GM12875 (cell line): ENCODE data around the gene MED29.

ENCODE experiments used
- H3K4me3 ChIP-seq: one replicate; pipeline ENCODE4 v1.5.1; 2011; ENCODE audit warnings: low read depth, low read length, control low read depth
- TF ChIP-seq, protein P1 (sequence below): IDR thresholded peaks from 2 replicates; pipeline ENCODE4 v1.5.1; 2011; ENCODE audit warnings: low read depth, mild to moderate bottlenecking, control low read depth, inconsistent platforms, low read length, moderate library complexity, borderline replicate concordance; ENCODE audit not compliant: insufficient read depth

MED29 gene

DNA sequence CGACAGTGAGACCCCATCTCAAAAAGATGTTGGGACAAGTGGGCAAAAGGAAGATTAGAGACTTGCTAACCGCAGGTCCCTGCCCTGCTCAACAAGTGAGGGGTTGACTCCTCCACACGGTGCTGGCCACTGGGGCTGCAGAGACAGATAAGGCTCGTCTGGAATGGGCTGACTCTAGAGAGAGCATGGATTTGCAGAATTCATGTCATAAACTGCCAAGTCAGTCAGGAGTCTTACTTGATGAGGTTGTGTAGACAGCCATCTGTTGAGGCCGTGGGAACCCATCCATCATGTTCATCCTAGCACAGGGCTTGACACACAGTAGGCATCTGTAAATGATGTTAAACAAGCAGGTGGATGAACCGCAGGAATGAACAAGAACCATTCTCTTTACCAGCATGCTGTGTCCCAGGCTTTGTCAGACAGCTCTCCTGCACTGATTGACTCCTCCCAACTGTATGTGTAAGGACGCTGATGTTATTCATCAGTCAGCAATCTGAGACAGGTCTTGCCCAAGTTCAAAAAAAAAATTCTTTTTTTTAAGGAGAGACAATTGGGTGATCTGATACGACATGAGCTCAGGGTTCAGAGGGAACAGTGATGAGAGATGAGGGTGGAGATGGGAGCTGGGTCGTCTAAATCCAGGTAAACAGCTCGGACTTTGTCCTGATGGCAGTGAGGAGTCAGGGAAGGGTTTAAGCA, 9.1 kb upstream of the MED29 start:
- TF ChIP-seq, protein P1, sequence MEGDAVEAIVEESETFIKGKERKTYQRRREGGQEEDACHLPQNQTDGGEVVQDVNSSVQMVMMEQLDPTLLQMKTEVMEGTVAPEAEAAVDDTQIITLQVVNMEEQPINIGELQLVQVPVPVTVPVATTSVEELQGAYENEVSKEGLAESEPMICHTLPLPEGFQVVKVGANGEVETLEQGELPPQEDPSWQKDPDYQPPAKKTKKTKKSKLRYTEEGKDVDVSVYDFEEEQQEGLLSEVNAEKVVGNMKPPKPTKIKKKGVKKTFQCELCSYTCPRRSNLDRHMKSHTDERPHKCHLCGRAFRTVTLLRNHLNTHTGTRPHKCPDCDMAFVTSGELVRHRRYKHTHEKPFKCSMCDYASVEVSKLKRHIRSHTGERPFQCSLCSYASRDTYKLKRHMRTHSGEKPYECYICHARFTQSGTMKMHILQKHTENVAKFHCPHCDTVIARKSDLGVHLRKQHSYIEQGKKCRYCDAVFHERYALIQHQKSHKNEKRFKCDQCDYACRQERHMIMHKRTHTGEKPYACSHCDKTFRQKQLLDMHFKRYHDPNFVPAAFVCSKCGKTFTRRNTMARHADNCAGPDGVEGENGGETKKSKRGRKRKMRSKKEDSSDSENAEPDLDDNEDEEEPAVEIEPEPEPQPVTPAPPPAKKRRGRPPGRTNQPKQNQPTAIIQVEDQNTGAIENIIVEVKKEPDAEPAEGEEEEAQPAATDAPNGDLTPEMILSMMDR = no peak

DNA sequence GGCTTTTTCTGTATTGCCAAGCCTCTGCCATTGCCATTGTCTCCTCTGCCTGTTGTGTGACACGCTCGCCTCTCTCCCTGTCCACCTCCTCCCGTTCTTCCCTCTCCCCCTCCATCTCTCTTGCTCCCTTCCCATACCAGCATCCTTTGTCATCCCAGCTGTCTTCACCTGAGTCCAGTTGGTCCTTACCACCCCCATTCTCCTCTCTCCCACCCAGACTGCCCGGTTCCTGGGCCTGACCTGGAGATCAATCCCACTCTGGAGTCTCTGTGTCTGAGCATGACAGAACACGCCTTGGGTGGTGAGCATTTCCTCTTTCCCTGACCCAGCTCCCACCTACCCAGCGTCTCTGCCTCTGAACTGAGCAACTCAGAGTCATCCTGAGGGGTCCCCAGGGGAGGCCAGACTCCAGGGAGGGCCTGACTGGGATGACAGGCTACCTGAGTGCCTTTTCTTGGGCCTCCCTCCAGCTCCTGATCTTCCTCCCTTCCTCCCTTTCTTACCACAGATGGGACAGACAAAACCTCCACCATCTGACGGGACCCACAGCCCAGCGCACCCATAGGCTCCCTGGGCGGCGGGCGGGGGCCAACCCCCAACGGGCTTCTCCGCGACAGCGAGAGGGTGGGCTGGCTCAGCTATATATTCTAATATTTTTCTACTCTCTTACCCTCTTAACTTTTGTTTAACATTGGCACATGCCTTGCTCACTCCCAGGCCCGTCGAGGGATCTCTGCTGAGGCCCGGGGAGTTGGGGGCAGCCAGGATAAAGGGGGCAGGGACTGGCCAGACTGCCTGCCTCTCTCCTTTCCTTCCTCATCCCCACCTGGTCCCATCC, 8.0 kb upstream of the MED29 start:
- TF ChIP-seq, protein P1 = no peak
- no peak overlapping the region for H3K4me3 ChIP-seq

More for the DNA sequence above, 9.1 kb upstream of the MED29 start:
- H3K4me3 ChIP-seq = no peak overlapping the region

DNA sequence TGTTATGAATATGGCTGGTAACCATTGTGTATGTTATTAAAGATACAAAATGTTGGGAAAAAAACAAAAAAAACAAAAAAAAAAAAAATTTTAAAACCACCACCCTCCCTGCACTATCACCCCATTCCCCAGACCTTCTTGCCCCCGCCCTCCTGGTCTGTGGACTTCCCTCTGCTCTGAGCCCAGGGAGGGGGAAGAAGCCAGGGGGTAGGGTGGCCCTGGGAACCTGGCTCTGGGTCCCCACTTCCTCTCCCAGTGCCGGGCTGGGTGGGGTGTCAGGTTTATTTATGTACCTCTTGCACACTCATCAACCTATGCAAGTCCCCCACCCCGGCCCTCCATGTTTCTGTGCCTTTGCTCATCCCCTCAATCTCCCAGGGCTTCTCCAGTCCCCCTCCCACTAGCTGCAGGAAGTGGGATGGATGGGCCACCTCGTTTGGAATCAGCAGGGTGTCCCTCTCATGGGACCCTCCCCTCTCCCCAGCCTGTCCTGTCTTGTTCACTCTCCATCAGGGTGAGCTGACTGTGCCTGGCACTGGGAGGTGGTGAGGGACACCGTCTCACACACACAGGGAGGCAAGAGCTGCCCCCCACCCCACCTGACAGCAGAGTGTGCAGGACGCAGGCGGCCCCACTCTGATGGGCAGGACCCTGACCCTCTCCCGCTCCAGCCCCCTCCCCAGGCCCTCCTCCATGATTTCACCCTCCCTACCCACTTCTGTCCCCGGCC, 6.2 kb upstream of the MED29 start:
- TF ChIP-seq, protein P1 = no peak
- H3K4me3 ChIP-seq = no peak overlapping the region

DNA sequence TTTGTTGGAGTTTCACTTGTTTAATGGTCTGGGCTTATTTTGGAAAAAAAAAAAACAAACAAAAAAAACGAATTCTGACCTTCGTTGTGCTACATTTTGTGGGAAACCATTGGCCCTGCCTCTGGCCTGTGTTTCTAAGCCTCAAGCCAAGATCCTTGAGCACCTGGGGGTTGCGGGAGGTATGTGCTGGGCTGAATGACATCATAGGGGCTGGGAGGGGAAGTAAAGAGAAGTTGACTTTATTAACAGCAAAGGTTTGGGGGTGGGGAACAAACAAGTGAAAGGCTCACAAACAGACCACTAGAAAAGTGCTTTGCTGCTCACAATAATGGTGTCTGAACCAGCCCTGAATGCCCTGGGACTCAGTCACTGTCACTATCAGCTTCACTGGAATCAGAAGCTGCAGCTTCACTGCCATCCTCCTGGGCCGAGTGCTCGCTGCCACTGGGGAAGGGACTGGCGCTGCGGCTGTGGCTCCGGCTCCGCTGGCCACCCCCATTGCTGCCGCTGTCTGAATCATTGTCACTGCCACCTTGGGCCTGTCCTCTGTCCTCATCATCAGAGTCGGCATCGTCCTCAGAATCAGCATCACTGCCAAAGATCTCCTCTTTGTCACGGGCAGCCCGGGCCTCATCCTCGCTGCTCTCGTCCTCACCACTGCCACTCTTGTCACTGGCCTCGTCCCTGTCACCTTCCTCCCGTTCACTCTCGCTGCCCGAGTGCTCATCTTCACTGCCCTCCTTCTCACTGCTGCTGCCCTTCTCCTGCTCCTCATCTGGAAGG, 5.4 kb upstream of the MED29 start:
- TF ChIP-seq, protein P1 = no peak
- no peak overlapping the region for H3K4me3 ChIP-seq

DNA sequence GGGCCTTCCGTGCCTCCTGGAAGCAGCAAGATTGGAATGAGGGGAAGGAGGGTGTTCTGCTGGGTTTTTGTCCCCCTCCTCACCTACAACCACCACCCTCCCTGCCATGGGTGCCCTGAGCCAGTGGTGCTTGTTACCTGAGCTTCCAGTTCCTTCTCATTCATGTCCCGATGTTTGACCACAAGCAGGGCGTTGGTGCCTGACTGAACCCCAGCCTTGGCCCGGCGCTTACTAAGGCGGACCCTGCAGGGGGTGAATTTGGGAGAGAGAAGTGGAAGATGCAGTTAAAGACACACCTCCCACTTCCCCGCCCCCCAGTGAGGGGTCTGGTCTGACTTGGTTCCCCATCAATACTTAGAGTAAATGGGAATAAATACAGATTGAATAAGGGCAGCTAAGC, 4.6 kb upstream of the MED29 start:
- no peak overlapping the region for H3K4me3 ChIP-seq
- TF ChIP-seq, protein P1 = no peak

DNA sequence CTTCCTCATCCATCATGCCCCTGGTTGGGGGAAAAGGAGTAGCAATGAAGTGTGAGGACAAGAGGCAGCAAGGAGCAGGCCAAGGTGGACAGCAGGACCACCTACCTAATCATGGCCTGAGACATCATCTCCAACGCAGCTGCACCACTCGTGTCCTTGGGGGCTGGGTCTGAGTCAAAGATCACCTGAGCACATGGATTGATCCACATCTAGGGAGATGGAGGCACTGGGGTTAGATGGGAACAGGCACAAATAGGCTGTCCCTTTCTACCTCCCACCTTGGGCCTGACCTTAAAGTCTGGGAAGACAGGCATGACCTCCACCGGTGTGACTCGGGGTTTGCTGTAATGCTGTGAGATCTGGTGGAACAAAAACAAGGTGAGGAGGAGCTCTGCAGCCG, 2.5 kb upstream of the MED29 start:
- no peak overlapping the region for H3K4me3 ChIP-seq
- TF ChIP-seq, protein P1 = no peak
